GM18868 (cell line): Measurements from ENCODE around the gene RIOX2.

Experiments used
- ATAC-seq: cut with Tn5 transposase; IDR thresholded peaks from one replicate; pipeline ENCODE4 v1.9.1; 2021; ENCODE audit warnings: mild to moderate bottlenecking, moderate library complexity; ENCODE audit not compliant: unreplicated experiment

Gene RIOX2

GRCh38 chr3:97990624-97991292 lies 18.5 kb upstream of the RIOX2 start:
- ATAC-seq = peak; percentile 66

- no peak for ATAC-seq
Observed at GRCh38 chr3:97988784-97989568, 16.7 kb upstream of the RIOX2 start.

DNA sequence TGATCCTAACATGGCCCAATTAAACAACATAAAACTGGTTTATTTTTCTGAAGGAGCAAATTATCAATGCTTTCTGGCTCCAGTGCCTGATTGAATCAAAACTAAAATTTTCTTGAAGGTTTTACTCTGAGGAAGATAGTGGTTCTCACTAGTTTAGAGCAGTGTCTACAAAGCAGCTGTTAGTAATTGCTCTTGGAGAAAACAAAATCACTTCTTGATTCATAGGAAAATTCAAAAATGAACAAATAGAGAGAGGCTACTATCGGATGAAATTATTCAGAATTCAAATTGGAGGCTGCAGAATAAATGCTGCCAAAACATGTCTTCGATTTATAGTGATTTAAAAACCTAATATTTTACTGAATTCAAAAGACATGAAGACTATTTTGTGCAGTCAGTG lies 15.1 kb upstream of the RIOX2 start:
- no peak for ATAC-seq

GRCh38 chr3:97983933-97984491 lies 11.8 kb upstream of the RIOX2 start:
- ATAC-seq = no peak

DNA sequence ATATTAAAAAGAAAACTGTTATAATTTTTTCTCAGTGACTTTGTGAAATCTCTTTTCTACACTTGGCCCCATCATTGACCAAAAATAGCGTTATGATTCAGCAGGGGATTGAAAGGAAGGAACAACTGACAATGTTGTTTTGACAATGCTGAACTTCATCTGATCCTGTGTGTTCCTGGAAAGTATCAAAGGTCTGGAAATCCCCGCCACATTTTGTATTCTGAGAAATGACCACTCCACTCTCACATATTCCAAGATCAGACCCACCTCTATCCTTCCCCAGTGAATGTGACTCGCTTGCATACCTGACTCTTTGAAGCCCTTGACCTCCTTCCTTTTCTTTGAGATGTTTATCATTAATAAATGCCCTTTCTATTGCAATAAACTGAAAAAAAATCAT lies 9.7 kb upstream of the RIOX2 start:
- ATAC-seq = peak; percentile 59

DNA sequence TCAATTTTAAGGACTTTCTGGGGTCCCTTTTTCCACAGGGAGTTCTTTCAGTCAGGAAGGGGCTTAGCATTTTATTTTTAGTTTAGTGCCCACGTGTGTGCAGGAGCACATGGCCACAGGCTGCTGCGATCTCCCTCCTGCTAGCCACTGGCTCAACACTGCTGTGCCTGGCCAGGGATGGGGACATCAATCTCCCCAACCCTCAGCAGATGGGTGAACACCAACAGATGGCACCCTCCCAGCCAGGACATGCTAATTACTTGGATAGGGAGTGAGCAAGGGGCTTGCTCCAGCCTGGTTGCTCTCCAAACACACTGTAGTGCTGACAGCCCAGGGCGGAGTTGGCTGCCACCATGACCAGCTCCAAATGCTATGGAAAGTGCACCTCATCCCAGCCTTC lies 7.4 kb upstream of the RIOX2 start:
- ATAC-seq = no peak

DNA sequence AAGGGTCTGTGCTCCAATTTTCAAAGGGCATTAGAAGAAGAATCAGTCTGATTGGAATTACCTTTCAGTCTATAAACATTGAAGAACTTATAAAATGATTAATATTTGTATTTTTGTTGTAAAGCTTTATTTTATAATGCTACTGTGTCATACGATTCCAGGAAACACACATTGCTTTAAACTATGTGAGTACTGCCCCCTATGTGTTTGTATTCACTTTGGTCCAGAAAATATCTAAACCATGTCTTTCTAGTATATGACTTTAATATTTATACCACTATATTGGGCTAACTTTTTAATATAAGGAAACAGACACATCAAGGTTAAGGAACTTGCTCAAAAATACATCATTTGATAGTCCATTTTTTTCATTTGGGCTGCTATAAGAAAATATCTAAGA lies 3.2 kb upstream of the RIOX2 start:
- no peak for ATAC-seq

DNA sequence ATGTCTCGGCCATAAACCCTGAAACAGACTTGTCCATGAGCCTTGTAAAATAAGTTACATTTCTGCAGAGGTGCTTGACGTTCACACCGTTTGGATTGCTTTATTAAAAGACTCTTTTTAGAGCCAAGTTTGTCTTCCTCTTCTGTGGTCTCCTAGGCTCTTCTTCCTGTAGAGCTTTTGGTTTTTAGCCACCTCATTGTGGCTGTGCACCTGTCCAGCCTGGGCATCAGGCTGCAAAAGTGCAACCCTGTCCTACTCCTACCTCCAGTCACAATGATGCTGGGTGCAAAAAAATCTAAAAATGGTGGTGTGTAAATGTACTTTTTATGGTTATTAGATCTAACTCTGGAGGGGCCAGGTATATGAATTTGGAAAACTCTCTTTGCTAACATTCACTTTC lies 2.8 kb upstream of the RIOX2 start:
- no peak for ATAC-seq

DNA sequence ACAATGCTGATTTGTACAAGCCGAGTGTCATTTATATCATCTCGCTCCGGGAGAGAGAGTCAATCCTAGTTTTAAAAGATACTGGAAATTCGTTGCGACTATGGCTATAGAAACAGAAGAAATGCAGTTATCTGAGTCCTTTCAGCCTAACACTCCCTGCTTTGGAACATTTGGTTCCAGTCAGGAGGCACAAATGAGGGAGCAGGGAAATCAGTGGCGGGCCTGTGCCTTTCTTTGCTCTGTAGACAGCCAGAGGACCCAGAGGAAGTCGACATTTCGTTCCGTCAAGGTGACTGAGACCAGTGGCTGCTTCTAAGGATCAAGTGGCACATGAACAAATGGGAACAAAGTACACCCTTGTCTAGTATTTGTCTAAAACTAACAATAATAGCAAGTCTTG lies 745 bp upstream of the RIOX2 start:
- no peak for ATAC-seq

DNA sequence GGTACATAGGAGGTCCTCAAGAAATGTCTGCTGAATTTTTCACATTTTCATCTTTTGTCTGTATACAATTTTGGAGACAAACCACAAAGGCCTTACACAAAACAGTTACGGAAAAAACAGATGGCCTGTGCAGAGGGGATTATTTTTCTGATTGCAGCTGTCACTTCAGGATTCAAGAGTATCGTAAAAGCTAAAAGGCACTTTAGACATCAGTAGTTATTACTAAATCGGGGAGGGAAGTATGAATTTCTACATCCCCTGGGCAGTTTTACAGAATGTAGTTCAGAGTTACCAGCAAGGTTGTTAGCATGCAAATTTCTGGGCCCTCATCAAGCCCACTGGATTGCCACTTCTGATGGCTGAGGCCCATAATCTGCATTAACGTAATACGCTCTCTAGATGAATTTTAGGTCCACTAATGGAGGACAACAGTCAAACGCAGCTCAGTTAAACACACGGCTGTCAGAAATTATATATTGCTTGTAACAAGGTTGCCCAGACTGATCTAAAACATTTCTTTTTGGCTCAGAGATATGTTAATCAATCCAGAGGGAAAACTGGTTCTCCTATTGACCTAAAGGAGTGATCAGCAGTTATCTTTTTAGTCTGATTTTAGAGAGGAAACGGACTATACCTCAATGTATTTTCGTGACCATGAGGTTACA lies 1.1 kb downstream of the RIOX2 start:
- ATAC-seq = no peak

DNA sequence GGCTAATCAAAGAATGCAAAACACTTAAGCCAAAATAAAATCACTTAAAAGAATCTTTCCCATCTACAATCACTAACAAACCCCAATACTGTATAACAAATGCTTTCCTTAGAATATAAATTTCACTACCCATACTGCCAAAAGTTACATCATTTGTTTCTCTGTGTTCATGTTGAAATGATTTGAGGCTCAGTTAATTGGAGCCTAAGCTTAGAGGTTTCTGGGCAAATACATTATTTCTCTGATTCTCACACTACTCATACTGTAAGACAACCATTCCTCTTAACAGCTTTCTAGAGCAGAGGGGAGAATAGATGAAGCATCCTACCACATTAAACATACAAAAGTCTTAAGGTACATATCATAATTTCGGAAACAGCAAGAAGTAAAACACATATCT lies 2.1 kb downstream of the RIOX2 start:
- no peak for ATAC-seq

DNA sequence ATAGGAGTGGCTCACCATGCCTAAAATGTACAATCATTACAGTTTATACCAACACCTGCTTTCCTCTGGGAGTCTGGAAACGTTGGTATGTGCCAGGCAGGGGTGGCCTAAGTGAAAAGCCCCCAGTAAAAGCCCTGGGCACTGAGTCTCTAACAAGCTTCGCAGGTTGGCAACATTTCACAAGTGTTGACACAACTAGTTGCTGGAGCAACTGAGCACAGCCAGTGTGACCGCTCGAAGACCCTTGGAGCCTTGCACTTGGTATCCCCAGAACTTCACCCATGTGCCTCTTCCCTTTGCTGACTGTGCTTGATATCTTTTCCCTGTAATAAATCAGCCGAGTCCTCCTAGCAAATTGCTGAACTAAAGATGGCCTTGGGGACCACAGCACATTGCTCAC lies 2.7 kb downstream of the RIOX2 start:
- ATAC-seq = no peak

DNA sequence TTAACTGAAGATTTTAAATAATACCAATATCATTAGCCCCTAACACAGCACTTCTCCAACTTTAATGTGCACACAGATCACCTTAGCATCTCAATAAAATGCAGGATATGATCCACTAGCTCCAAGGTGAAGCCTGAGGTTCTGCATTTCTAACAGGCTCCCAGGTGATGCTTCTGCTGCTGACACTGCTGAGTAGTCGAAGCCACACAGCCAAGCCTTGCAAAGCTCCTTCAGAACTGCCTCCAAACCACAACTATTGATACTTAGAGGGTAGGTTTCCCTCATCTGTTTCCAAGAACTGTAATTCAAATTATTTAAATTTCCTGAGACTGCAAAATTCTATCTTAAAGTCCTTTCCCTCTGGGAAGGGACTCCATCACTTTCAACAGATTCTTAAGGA lies 3.9 kb downstream of the RIOX2 start:
- no peak for ATAC-seq

- ATAC-seq = no peak
Observed at GRCh38 chr3:97967966-97968365, 4.3 kb downstream of the RIOX2 start.

GRCh38 chr3:97960993-97961766 lies 11.1 kb downstream of the RIOX2 start:
- ATAC-seq = no peak

DNA sequence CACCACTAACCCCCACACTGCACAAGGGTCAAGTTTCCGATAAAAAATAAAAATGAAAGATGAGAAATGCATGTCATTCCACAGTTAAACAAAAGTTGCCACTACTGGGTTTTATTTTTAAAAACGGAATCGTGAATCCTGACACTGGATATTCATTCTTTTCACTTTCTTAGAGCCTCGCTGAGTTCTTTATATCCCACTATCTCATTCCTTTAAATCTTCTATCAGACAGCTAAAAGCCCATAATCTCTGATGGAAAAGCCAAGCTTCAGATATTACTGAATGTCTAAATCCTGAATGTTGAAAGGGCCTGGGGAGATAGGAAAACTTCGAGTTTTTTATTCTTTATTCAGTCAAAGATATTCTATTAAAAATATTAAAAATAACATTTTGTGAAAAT lies 11.7 kb downstream of the RIOX2 start:
- no peak for ATAC-seq

DNA sequence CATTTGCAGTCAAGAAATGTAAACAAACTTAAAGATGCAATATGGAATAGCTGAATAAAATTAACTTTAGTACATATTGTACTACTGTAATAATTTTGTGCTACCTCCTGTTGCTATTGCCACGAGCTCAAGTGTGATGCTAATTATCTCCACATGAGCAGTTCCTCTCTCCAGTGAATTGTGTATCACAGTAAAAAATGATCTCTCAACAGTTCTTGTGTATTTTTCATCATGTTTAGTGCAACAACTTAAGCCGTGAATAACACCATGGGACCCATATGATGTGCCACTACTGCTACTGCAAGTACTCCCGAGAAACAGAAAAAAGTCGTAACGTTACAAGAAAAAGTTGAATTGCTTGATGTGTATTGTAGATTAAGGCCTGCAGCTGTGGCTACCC lies 12.4 kb downstream of the RIOX2 start:
- ATAC-seq = no peak

DNA sequence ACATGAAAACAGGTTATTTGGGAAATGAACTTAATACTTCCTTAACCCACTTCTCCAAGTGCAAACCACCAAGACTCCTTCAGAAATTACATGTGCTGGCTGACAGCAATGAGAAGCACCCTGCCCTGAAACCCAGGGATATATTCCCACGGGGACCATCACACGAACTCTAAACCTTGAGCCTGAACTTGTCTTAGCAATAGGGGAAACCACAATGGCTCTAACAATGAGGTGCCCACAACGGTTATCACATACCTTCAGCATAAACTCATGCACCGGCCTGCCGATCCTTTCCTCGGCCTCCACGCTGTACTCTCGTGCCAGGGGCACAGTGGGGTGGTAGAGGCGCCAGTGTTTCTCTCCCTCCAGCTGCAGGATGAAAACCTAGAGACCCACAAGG lies 13.4 kb downstream of the RIOX2 start:
- ATAC-seq = no peak

GRCh38 chr3:97958396-97958795 lies 13.8 kb downstream of the RIOX2 start:
- ATAC-seq = no peak

DNA sequence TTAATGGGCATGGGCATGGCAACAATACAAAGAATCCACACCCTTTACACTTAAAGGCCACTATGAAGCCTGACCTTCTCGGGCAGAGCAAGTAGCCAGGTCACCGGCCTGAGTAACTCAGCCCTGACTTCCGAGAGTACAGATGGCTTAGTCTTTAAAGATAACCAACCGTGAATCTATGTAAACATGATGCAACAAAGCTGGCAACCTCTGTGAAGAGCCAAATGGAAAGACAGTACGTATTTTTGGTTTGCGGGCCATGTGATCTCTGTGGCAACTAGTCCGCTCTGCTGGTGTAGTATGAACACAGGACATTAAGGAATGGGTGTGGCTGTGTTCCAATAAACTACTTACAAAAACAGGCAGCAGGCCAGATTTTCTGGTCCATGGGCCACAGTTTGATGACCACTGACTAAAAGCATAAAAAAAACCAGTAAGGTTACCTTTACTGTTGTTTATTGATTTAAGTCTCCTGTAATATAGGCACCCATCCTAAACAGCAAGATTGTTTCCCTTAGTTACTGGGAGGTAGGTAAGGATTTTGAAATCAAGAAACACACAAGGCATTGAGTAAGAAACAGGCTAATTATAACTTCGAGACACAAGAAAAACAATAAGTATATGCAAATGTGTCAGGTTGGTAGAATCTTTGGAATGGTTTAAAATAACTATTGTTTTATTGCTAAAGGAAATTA lies 14.5 kb downstream of the RIOX2 start:
- no peak for ATAC-seq
